ENCODE measurements around the gene THYN1.

GRCh38 chr11:134231958-134232659 lies 21.0 kb downstream of the THYN1 start:
- TF ChIP-seq CSDC2 (CRISPR knock-in tag; IDR thresholded peaks at IDR 0.05) (no peak), ZFP30 (CRISPR knock-in tag; IDR thresholded peaks at IDR 0.05) (no peak), TCF4 (CRISPR knock-in tag; IDR thresholded peaks at IDR 0.05; ENCODE audit: borderline replicate concordance) (no peak), ARNTL (CRISPR knock-in tag; IDR thresholded peaks at IDR 0.05; ENCODE audit: borderline replicate concordance, low read depth) (no peak), RARB (CRISPR knock-in tag; IDR thresholded peaks at IDR 0.05) (no peak), ISL1 (CRISPR knock-in tag; IDR thresholded peaks at IDR 0.05) (no peak), SNAI2 (CRISPR knock-in tag; IDR thresholded peaks at IDR 0.05) (no peak), CREB5 (CRISPR knock-in tag; IDR thresholded peaks at IDR 0.05; ENCODE audit: low read depth) (no peak), ZFP3 (CRISPR knock-in tag; IDR thresholded peaks at IDR 0.05) (no peak), GLIS3 (CRISPR knock-in tag; IDR thresholded peaks at IDR 0.05) (no peak), CSRNP3 (CRISPR knock-in tag; IDR thresholded peaks at IDR 0.05) (no peak), ZNF70 (CRISPR knock-in tag; IDR thresholded peaks at IDR 0.05) (no peak), ZC3H10 (CRISPR knock-in tag; IDR thresholded peaks at IDR 0.05) (no peak)
- TF ChIP-seq, protein P1, sequence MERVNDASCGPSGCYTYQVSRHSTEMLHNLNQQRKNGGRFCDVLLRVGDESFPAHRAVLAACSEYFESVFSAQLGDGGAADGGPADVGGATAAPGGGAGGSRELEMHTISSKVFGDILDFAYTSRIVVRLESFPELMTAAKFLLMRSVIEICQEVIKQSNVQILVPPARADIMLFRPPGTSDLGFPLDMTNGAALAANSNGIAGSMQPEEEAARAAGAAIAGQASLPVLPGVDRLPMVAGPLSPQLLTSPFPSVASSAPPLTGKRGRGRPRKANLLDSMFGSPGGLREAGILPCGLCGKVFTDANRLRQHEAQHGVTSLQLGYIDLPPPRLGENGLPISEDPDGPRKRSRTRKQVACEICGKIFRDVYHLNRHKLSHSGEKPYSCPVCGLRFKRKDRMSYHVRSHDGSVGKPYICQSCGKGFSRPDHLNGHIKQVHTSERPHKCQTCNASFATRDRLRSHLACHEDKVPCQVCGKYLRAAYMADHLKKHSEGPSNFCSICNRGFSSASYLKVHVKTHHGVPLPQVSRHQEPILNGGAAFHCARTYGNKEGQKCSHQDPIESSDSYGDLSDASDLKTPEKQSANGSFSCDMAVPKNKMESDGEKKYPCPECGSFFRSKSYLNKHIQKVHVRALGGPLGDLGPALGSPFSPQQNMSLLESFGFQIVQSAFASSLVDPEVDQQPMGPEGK (CRISPR knock-in tag; IDR thresholded peaks at IDR 0.05; ENCODE audit: borderline replicate concordance) = no peak

Data from SK-N-SH treated with all-trans-retinoic acid at 6 μM for 48 hours (cell line).